Inflammatory macrophage (primary cell): Measurements from ENCODE around the gene IQGAP3.

Experiments
- DNase-seq, 2 donors: peaks; one replicate each; pipeline ENCODE4 v3.0.0-alpha.2; 2020 to 2022

IQGAP3 gene

DNA sequence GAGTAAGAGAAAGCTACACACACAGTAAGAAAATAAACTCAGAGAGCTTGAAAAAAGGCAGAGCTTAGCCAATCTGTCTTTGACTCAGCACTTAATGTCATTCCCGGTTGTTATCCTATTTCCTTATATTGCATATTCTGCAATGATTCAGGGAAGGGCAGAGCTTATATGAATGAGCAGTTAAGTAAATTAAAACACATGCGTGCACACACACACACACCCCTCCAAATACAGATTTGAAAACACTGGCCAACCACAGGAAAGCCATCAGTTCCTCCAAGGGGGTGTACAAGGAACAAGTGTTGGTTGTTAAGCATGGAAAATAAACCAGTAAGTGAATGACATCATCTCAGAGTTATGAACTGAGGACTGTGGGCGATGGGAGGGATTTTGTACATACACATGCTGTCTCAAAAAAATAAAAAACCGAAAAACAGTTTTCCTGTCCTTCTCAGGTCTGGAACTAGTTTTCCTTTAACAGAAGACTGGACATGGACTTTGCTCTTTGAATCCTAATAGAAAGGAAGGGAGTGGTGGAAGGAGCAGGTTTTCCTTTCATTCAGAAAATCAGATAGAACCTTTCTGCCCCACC lies 1.0 kb downstream of the IQGAP3 start:
- DNase-seq = peak; percentile 76 to 77

DNA sequence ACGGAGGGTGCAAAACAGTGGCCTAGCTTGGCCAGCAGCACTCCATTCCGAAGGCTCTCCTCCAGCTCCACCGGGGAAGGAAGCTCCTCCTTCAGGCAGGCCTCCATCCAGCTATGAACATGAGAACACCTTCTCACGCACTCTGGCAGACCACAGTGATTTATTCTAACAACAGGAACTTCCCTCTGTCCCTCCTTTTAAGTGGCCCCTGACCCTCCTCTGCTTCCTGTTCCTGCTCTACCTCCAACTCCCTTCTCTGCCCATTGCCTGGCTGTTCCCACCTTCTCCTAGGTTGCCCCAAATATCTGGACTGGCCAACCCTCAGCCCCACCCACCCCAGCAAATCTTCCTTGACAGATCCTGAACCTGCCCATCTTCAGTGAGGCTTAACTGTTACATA lies 5.9 kb downstream of the IQGAP3 start:
- DNase-seq = peak in 1 of 2 donors; percentile 1

DNA sequence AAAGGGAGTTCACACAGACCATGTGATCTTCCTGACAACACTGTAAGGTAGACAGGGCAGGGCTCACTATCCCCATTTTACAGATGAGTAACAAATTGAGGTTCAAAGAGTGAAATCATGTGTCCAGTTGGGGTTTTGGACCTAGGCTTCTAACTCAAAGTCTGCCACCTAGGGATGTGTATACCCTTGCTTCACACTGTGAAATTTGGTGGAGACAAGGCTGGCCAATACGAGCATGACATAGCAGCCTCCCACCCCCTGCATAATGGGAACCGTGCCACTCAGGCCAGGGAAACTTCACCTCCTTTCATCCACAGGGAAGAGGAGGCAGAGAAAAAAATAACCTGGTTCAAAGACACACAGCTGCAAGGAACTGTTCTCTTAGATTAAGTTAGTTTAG lies 6.8 kb downstream of the IQGAP3 start:
- DNase-seq = peak in 1 of 2 donors; percentile 1

DNA sequence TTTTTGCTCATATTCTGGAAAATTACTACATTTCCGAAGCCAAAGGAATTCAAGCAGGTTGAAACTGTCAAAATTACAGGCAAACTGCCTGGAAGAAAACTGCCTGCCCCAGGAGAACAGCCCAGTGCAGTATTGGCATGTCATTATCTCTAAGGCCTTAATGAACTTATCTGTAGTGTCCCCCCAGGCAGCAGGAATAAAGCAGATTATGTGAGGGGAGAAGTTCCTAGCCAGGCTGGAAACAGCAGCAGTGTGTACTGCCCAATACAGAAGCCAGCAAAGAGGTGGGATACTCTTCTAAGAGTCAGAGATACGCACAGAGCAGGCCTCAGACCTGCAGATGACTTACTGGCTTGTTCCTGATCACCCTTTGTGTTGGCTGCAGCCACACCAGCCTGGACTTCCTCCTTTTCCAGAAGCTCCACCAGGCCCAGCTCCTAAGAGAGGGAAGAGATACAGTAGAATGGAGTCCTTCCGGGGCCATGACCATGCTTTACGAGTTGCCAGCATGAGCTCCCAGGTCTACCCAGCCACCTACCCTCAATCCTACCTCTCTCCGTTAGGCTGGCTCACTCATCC lies 11.7 kb downstream of the IQGAP3 start:
- DNase-seq = peak; percentile 27 to 55

DNA sequence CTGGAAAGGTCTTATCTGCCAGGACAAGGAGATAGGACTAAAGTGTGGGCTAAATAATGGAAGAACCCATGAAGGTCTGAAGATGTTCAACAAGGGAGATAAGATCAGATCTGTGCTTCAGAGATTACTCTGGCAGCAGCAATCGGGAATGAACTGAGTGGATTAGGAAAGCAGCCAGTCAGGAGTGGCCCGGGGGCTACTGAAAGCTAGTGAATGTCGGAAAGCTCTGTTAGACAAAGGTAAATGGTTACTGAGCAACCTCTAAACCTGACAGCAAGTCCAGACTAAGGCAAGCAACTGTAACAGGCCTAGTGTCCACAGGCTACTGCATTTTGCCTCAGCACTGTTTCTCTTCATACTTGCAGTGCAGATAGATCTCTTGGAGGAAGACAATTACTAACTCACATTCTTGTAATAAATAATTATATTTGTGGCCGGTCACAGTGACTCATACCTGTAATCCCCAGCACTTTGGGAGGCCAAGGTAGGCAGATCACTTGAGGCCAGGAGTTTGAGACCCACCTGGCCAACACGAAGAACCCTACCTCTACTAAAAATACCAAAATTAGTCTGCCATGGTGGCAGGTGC lies 12.5 kb downstream of the IQGAP3 start:
- peak in 1 of 2 donors; percentile 0 for DNase-seq

DNA sequence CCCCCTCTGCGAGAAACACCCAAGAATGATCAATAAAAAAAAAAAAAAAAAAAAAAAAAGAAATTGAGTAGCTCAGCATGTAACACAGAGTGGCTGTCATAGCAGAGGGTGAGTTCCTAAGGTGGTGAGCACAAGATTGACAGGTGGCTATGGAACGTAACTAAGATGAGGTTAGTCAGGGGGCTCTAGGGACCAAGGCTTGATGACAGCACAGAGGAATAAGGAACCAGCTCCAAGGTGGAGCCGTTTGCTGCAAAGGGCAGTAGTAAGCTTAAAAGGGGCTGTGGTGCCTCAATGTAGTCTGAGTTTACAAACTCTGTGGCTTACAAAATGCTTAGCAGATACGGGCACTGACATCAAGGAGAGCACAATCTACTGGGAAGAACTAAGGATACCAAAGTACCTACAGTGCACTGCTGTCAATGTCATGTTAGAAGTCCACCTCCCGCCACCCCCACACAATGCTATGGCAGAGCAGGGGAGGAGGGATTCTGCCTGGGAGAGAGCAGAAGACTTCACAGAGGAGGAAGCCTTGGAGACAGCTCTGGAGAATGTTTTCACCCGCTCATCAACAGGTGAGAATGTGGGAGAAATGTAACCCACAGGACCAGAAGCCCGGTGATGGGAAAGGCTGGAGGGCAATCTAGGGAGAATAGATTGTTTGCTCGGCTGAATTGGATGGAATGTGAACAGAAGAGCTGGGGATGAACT lies 13.1 kb downstream of the IQGAP3 start:
- peak in 1 of 2 donors; percentile 0 for DNase-seq

DNA sequence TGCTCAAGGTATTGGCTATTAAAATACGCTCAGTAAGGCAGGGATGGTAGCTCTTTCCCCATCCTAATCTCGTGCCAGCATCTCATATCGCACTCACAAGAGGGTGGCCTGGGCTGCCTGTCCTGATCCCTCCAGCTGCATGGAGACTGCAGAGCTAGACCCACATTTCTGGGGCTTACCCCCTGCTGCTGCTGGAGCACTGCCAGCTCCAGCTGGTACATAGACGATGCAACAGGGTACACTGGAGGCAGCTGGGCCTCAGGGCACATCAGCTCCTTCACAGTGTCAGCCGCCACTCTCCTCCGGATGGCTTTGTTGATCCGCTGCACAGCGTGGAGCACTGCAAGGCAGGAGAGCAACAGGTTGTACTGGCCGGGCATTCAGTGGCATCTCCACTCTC lies 16.0 kb downstream of the IQGAP3 start:
- no peak for DNase-seq

DNA sequence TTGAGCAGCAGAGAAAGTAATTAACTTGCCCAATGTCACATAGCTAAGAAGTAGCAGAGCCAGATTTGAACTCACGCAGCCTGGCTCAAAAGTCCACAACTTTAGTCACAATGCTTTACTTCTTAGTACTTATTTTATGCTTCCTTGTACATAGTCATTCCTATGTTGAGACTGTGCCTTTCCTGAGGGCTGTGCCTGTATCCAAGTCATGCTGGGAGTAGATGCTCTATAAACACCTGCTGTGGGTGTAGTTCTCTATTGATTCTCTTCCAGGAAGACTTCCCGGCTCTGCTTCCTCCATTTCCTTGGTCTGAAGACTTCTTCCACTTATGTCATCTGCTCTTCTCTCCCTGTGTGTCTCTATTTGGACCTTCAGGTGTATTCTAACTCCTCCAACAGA lies 16.6 kb downstream of the IQGAP3 start:
- peak in 1 of 2 donors; percentile 0 for DNase-seq

DNA sequence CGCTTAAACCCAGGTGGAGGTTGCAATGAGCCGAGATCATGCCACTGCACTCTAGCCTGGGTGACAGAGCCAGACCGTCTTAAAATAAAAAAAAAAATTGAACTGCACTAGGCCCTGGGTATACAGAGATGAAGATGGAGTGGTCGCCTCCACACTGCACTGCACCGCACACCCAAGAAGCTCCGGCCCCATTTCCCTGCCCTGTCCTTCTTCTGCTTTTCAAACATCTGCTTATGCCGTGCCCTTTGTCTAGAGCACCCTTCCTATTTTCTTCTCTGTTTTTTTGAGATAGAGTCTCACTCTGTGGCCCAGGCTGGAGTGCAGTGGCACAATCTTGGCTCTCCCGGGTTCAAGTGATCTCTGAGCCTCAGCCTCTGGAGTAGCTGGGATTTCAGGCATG lies 17.4 kb downstream of the IQGAP3 start:
- no peak for DNase-seq

DNA sequence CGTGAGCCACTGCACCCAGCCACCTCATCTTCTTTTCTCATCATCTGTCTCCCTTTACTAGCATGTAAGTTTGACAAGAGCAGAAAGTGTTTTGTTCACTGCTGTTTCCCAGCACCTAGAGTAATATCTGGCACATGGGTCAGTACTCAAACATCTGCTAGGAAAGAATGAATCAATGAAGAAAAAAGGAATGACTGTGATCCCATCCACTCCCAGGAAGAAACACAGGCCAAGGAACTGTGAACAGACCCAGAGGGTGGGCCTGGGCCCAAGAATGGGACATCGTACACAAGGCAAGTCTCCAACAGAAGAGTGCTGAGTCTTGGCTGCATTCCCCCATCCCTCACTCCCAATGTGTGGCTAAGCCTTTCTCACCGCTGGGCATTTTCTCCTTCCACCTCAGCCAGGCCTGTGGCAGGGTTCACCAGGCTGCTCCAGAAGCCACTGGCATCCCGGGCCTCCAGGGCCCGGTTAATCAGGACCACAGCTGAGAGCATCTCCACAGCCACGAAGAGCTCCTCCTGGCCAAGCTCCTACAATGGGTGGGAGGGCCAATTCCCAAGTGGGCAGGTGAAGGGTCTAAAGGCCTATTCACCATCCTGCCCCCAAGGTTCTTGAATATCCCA lies 18.4 kb downstream of the IQGAP3 start:
- DNase-seq = no peak

DNA sequence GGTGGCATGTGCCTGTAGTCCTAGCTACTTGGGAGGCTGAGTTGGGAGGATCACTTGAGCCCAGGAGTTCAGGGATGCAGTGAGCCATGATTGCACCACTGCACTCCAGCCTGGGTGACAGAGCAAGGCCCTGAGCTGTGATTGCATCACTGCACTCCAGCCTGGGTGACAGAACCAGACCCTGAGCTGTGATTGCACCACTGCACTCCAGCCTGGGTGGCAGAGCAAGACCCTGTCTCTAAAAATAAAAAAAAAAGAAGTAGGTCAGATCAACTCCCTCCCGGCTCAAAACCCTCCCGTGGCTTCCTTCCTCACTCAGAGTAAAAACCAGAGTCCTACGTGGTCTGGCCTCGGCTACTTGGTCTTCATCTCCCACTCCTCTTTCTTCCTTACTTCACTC lies 19.4 kb downstream of the IQGAP3 start:
- peak; percentile 88 to 93 for DNase-seq

DNA sequence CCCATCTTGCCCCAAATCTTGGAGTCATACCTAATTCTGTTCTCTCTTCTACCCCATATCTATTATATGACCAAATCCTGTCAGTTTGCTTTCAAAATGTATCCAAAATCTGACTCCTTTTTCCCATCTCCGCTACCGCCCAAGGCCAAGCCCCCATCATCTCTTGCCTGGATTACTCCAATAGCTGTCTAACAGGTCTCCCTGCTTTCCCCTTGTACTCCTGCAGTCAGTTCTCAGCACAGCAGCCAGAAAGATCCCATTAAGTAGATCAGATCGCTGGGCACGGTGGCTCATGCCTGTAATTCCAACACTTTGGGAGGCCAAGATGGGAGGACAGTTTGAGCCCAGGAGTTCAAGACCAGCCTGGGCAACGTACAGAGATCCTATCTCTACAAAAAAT lies 19.8 kb downstream of the IQGAP3 start:
- DNase-seq = peak in 1 of 2 donors; percentile 0

DNA sequence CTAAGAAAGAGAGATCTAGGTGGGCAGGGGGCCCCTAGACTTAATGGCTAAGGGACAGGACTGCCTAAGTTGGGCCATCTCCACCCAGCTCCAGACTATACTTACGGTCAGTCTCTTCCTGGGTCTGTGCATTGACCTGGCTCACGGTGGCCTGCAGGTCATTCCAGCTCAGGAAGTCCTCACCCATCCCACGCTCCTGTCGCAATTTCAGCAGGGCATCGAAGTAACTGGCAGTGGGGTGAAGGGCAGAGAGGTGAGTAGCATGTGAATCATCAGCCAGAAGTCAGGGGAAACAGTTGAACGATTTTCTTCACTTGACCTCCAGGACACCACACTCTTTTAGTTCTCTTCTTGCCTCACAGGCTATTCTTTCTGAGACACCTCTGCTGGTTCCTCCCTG lies 20.5 kb downstream of the IQGAP3 start:
- DNase-seq = peak; percentile 55 to 65

DNA sequence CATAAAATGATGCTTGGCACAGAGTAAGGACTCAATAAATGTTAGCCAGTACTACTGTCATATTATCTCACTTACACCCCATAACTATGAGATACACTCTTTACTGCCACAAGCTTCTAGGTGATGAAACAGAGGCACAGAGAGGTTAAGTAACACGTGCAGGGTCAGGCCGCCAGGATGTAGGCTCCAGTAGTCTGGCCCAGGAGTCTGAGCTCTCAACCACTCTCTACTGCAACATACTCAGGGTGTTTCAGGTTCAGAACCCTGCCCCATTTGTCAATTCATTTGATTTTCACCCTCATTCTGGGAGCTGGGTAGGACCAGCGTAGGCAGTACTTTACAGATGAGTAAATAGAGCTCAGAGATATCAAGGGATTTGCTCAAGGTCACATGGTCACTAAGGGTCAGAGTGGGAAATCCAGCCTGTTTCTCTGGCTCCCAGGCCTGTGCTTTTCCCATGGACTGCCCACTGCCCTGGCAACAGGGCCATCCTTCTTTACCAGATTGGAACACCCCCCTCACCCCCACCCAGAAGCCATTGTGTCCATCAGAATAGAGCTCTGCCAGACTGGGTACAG lies 21.2 kb downstream of the IQGAP3 start:
- peak in 1 of 2 donors; percentile 2 for DNase-seq

DNA sequence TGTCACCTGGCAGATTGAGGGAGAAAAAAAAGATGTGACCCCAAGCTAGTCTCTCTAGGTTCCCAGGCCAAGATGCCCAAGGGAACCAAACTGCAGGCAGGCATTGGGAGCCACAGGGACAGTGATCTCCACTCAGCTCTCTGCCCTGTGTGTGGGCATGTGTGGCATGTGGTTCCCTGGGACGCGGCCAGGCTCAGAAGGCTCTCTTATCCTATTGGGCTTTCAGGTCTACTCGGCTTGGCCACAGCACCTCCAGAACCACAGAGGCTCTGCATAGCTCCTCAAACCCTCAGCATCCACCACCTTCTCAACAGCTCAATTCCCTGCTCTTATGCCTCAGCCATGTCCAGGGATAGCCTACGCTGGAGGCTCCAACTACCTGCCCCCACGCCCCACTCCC lies 22.0 kb downstream of the IQGAP3 start:
- peak in 1 of 2 donors; percentile 1 for DNase-seq

DNA sequence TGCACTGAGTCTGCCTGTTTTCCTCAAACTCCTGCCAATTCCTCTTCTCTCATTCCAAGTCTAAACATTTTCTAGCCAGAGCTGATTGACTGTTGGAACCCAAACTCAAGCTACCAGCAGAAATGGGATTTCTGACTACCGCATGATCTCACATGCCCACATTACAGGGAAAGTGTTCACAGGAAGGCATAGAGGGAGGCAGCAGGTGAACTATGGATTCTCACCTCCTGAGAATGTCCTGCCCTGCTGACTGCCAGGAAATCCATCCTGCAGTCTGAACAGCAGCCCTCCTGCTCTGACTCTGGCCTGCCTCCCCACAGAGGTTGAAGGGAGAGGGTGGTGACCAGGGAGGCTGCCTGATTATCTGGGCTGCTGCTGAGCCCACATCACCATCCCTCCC lies 22.5 kb downstream of the IQGAP3 start:
- peak in 1 of 2 donors; percentile 1 for DNase-seq

DNA sequence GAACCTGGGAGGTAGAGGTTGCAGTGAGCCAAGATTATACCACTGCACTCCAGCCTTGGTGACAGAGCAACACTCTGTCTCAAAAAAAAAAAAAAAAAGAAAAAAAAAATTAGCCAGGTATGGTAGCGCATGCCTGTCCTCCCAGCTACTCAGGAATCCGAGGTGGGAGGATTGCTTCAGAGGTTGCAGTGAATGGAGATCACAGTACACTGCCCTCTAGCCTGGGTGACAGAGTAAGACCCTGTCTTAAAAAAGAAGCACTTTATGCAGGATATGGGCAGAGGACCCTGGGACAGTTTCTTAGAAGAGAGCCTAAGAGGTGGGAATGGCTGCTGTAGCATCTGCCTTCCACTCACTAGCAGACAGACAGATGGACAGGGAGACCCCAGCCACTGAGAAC lies 23.0 kb downstream of the IQGAP3 start:
- peak in 1 of 2 donors; percentile 1 for DNase-seq

DNA sequence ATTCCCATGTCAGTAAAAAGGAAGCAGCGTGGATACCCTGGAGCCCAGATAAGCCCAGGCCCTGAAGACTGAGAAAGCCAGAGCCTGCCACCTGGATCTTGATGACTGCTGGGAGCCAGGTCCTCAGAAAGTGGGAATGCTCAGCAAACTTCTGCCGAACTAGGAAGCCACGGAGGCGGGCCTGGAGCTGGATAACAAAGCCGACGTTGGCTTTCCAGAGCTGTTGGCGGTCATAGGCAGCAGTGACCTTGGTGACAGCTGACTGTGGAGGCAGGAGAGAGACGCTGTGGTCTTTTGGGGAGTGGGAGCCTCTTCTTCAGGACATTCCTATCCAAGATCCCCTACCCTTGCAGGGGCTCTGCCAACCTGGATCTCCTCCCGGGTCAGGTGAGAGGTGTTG lies 24.4 kb downstream of the IQGAP3 start:
- DNase-seq = peak in 1 of 2 donors; percentile 0

DNA sequence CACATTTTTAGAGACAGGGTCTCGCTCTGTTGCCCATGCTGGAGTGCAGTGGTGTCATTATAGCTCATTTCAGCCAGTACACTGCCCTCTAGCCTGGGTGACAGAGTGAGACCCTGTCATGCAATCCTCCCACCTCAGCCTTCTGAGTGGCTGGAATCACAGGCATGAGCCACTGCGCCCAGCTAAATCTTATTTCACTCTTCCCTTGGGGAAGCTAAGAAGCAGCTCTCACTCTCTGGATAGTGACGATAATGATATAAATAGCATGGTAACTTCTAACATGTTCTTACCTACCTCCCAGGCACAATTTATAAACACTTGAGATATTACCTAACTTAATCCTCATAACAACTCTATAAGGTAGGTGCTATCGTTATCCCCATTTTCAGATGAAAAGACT lies 24.9 kb downstream of the IQGAP3 start:
- DNase-seq = no peak

DNA sequence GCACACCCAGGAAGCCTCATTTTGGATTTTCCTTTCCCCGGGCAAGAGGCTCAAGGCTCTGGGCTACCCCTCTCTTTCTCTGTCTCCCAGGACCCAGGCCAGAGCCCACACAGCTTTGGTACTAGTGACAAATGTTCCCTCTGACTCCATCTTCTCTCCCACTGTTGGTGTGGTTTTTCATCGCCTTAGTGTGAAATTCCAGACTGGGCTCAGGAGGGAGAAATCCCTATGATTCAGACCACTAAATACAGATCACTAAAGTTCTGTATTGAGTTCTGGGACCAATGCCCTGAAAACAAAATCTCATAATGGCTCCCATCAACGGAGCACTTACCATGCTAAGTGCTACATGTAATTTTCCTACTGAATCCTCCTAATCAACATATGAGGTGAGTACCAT lies 26.1 kb downstream of the IQGAP3 start:
- DNase-seq = peak in 1 of 2 donors; percentile 0

DNA sequence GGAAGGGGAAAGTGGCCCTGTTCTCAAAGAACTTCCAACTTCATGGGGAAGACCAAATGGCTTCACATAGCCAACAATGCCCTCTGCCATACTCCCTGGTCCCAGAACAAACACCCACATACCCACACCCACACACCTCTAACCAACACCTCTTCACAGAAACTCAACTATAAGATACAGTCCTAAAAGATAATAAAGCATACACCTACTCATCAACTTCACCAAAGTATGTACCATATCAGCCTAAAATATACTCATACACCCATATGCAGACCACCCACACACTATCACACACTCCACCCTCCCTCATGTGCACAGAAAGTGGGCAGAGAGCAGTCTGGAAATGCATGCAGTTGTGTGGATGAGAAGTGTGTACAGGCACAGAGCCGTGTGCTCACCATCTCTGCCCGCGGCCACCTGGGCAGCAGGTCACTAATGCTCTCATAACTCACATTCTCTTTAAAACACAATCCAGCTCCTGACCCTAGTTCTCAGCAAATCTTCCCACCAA lies 27.7 kb downstream of the IQGAP3 start:
- DNase-seq = peak; percentile 0 to 30

DNA sequence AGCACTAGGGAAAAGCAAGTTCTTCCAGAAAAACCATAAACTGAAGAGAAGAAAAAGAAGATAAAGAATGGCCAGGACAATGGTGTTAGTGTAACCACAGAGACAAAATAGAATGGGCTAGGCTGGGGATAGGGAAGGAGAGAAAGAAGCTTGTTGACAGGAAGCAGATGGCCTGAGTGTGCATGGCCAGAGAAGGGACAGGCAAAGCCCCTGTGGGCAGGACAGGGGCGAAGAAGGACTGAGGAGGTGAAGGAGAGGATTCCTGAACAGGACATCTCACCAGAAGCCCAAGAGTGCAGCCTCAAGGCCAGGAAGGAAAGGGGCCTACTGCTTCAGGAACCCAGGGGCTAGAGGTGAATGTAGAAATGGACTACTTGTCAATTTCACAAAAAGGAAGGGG lies 29.3 kb downstream of the IQGAP3 start:
- DNase-seq = no peak

DNA sequence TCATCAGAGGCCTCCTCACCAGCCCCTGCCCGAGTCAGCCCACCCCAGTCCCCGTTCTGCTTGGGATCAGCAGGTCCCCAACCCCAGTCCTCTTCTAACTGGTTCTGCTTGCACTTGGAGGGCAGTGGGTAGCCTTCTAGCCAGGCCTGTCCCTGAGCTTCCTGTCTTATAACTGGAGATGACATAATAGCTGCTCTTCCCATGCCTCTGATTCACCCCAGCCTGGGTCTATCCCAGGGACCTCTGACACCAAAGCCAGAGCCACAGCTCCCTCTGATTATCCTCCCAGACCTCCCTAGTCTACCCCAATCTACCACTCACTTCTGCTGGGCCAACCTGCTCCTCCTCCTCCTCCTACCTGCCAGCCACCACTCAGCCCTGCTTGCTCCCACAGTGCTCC lies 31.4 kb downstream of the IQGAP3 start:
- peak; percentile 74 to 91 for DNase-seq
